ENCODE measurements around the gene MORN4.

The MORN4 gene

GRCh38 chr10:97669571-97669970, 36.3 kb upstream of the MORN4 start:
- TF ChIP-seq CTCF (IDR thresholded peaks at IDR 0.05) = no peak
- Histone ChIP-seq H3K27ac (no peak overlapping the region), H3K4me3 (no peak overlapping the region)
- DNase-seq (ENCODE audit: low spot score) = no peak

- no peak overlapping the region for H3K27ac ChIP-seq
- no peak for DNase-seq (ENCODE audit: low spot score)
- no peak for TF ChIP-seq CTCF (IDR thresholded peaks at IDR 0.05)
Measured at GRCh38 chr10:97667463-97667862, 34.2 kb upstream of the MORN4 start.

DNA sequence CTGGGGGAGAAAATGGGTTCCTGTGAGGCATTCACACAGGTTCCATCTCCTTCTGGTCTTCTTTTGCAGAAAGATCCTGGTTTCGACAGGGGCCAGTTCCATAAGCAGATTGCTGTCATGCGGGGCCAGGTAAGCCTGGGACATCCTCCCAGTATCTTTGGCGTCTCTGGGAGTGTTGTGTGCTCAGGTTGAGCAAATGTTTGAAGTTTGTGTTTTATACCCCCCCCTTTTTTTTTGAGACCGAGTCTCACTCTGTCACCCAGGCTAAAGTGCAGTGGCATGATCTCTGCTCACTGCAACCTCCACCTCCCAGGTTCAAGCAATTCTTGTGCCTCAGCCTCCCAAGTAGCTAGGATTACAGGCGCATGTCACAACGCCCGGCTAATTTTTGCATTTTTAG, 33.7 kb upstream of the MORN4 start:
- Histone ChIP-seq H3K4me3 (no peak overlapping the region), H3K27ac (no peak overlapping the region)
- no peak for DNase-seq (ENCODE audit: low spot score)
- TF ChIP-seq CTCF (IDR thresholded peaks at IDR 0.05) = no peak

More at GRCh38 chr10:97667463-97667862, 34.2 kb upstream of the MORN4 start:
- H3K4me3 ChIP-seq = no peak overlapping the region

DNA sequence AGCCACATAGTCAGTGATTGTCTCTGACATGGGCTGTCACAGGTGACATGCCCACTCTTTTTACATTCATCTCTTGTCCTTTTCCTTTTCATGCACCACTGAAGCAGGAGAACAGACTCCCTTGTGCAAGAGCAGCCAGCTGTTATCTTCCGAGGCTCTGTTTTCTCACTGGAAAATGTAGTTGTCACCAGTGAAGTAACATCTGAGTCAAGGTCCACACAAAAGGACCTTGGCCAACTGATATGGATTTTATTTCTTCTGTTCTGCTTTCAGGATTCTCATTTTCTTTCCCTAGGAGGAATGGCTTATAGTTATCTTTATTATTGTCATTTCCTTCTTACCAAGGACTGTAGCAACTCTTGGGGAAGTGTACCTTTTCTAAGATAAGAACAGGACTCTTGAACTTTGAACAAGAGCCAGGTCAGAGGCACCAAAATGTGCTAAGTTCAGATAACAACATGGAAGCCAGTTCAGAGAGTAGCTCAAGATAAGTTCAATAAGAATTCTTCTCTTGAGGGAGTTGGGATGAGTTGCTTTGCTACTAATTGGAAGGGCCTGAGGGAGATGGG, 31.1 kb upstream of the MORN4 start:
- H3K4me3 ChIP-seq = no peak overlapping the region
- DNase-seq (ENCODE audit: low spot score) = no peak
- H3K27ac ChIP-seq = no peak overlapping the region
- no peak for TF ChIP-seq CTCF (IDR thresholded peaks at IDR 0.05)

GRCh38 chr10:97659589-97659988, 26.3 kb upstream of the MORN4 start:
- no peak for DNase-seq (ENCODE audit: low spot score)
- no peak overlapping the region for H3K4me3 ChIP-seq
- no peak for TF ChIP-seq CTCF (IDR thresholded peaks at IDR 0.05)

GRCh38 chr10:97656777-97657176, 23.5 kb upstream of the MORN4 start:
- no peak for DNase-seq (ENCODE audit: low spot score)
- TF ChIP-seq CTCF (IDR thresholded peaks at IDR 0.05) = no peak
- Histone ChIP-seq H3K4me3 (no peak overlapping the region), H3K27ac (no peak overlapping the region)

More at GRCh38 chr10:97659589-97659988, 26.3 kb upstream of the MORN4 start:
- no peak overlapping the region for H3K27ac ChIP-seq

- no peak for DNase-seq (ENCODE audit: low spot score)
- no peak for TF ChIP-seq CTCF (IDR thresholded peaks at IDR 0.05)
- Histone ChIP-seq H3K4me3 (no peak overlapping the region), H3K27ac (no peak overlapping the region)
Measured at GRCh38 chr10:97651773-97652172, 18.5 kb upstream of the MORN4 start.

All from coronary artery (tissue), 2 donors.